ENCODE data around the gene BMP6.

BMP6 gene

DNA sequence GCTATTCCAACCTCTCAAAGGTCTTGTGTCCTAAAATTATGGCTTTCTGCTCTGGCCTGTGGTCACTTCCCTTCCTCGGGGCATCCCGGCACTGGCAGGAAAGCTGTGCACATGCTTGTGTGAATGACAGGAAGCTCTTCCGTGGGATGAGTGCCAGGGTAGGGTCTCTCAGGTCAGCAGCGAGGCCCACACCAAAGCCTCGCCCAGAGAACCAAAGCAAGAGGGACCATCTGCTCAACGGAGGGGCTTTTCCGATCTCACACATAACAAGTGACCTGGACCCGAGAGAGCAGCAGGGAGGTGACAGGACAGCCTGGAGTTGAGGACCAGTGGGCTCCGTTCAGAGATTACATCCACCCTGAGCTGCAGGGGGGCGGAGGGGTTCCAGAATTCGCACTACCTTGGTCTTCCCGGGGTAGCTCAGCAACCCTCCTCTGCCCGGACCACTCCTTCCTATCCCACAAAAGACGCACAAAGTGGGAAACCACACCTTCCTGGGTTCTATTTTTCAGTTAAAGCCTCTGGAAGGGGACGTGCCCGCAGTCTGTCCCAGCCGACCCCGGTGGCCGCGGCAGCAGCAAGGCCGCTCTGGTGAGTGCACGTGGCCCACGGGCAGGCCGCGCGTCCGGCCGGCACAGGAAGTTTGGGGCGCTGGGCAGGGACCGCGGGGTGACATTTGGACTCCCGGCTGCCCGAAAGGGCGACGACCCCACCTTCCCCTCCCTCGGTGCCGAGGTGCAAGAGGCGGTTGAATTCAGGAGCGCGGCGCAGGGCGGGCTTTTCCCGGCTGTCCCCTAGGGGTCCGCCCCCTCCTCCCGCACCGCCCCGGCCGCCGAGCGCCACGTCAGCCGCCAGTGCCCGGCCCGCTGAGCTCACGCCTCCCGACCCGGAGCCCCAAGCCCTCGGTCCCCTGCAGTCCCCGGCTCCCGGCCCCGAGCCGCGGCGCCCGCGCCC, 183.7 kb downstream of the BMP6 start:
- DNase-seq: no peak

GRCh38 chr6:7910298-7910653, 184.4 kb downstream of the BMP6 start:
- DNase-seq: no peak

DNA sequence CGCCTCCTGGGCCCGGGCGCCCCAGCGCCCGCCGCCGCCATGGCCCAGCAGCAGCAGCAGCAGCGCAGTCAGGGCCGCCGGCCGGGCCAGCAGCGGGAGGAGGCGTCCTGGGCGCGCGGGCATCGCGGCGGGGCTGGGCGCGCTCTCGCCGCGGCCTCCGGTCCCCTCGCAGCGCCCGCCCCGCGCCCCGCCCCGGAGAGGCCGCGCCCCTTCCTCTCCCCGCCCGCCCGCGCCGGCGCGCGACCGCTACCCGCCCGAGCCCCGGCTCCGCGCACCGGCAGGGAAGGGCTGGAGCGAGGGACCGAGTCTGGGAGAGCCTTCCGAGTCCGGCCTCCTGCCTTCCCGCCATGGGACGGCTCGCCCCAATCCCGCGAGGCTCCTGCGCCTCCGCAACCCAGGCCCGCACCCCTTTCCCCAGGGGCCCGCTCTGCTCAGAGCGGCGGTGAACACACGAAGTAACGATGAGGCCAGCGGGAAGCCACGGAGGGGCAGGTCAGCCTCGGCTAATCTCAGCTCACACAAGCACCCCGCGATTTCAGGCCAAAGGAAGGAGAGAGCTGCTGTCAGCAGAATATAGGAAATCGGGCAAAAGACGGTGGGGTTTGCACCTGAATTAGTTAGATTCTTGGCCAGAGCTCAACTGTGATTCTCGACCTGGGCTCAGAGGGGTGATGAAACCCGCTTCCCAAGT, 184.9 kb downstream of the BMP6 start, which contains the start of gene TXNDC5:
TSS of gene TXNDC5 (minus strand) at position 135 of the 691 bp plus-strand sequence. CDS start at position 123, 12 bp downstream.
- DNase-seq: peak; percentile 46

DNA sequence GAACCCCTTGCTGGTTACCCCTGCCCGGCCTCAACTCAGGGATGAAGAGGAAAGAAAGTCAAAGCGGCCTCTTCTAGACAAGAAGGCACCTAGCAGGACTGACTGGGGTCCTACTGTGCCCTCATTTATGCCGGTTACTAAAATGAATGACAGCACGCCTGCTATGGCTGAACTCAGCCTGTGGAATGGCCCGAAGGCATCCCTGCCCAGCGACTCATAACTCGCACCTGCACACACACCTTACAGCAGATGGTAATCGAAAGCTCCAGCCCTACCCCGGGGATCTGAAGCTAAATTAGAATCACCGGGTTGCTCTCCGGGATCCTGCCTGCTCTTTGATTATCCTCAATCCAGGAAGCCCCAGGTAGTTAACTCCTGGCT, 185.4 kb downstream of the BMP6 start:
- DNase-seq: no peak

DNA sequence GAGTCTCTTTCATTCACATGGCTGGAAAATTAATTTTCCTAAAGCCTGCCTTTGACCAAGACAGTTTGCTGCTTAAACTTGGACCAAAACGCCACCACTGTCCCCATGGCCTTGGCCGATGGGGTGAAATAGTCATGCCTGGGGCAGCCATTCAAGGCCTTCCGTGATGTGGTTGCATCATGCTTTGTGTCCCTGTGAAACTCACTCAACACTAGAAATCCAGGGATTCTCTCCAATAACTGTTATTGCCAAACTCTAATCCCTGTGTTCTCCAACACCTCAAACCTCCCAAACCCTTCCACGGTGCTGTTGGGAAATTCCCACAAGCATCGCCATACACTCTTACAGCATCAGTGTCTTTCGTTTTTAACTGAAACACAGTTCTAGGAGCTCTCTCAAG, 186.1 kb downstream of the BMP6 start:
- no peak for DNase-seq

DNA sequence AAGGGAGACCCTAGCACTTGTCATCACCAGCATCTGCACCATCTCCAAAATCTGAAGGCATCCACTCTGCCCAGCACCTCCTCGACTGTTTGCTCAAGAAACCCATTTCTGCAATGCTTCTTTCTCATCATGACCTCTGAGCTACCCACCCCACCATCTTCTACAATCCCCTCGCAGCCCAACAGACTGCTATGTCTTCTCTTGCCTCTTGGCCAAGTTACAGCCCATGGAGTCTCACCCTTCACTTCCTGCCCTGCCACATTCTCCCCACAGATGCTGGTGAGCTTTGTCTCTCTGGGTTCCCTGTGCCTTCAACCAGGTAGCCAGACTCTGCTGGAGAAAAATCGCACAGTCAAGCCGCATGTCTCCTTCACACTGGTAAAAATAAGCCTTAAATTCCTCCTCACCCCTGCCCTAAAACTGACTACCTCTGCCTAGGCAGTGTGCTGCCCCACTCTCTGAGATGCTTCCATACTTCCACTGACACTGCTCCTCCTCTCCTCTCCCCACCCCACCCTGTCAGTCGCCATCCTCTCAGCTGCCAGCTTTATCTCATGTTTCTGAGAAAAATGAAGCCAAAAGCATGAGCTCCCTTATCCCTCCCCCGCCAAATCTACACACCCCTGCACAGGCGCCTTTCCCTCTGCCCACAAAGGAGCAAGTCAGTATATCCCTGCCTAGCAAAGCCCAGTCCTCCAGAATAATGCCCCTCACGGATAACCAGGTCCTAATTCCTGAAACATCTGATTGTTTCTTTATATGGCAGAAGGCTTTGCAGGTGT, 187.0 kb downstream of the BMP6 start:
- no peak for DNase-seq

GRCh38 chr6:7914311-7914710, 188.4 kb downstream of the BMP6 start:
- no peak for DNase-seq

DNA sequence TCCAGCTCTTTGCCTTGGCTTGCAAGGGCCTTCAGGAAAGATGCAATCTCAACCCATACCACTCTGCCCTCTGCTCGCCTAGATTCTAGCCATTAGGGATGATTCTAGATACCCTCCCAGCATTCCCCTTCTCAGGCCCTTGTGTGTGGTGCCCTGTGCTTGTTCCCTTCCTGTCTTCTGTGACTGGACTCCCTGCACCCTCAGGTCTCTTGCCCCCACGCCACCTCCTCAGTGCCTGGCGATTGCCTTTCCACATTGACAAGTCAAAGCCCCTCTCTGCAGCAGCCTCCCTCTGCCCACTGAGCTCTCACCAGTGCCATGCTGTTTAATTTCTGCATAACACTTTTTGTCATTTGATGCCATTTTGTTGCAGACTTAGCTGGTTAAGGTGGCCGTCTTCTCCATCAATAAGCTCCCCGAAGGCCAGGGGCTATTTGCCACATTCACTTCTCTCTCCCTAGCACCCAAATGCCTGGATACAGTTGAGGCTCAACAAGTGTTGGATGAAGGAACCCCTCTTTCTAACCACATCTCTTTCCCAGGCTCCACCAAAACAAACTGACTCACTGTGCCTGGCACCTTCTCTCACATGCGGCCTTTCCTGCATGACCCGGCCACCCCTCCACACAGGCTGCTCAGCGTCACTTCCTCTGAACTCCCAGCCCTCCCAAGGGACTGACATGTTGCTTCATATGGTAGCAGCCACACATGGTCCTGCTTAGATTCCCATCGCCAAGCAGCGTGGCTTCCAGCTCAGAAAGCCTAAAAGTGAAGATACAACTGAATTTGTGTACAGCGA, 189.3 kb downstream of the BMP6 start:
- DNase-seq: no peak

DNA sequence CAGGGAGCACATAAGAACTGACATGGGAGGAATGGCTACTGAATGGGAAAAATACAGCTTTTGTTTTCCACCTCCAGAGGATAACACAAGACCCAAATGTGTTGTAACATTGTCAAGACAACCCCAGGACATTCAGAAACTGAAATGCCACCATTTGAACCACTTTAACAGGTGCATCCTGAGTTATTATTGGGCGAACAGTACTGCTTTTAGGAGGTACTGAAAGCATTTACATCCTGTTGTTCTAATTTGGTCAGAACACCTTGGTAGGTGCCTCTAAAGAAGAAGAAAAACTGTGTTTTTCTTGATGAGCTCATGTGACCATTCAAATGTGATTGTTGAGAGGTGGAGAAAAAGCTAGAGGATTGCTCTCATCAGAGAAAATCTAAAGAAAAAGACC, 191.1 kb downstream of the BMP6 start:
- DNase-seq: no peak

DNA sequence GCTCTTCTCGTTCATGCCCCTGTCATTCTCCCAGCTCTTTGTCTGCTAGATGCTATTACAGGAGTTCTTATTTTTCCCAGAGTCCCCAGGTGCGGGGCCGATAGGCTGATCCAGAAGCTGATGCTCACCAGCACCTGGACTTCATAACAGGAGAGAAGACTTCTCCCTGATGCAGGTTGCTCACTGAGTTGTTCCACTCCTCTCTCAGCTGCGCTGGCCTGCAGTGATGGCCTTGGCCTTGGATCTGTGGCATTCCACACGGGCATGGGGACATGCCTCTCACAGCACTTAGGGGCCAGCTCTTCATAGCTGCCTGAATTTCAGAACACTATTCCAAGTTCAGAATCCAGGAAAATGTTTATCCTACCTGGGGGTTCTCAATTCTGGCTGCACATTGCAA, 191.8 kb downstream of the BMP6 start:
- no peak for DNase-seq

DNA sequence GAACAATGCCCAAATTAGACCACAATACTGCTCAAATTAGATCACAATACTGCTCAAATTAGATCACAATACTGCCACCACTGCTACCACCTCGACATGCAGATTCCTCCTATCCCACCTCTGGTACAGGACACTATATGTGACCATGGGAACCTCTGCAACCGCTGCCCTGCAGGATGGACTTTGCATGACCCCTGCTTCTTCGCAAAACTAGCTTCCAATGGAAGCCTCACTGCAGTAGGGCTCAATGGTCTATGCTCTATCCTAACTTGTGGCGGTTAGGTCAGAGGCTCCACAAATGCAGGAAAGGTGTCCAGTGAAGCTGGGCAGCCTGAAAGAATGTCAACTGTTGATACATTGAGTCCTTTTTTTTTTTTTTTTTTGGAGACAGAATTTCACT, 192.5 kb downstream of the BMP6 start:
- no peak for DNase-seq

- DNase-seq: no peak
Measured at GRCh38 chr6:7919871-7920270, 194.0 kb downstream of the BMP6 start.

DNA sequence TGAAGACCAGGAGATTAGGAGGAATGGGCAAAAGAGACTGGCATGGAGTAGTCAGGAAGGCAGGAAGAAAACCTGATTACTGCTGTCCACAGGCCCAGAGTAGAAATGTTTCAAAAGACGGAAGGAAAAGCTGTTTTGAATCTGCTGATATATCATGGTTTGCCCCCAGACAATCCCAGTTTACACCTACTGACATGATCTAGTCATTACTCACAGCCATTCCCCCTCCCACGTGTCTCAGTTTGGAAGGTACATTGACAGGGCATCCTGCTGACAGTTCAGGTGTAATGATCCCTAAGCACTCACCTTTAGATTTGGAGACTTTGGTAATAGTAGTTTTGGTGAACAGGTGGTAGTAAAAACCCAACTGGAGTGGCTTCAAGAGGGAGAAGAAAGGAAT, 194.5 kb downstream of the BMP6 start:
- DNase-seq: no peak

GRCh38 chr6:7921046-7921445, 195.1 kb downstream of the BMP6 start:
- no peak for DNase-seq

DNA sequence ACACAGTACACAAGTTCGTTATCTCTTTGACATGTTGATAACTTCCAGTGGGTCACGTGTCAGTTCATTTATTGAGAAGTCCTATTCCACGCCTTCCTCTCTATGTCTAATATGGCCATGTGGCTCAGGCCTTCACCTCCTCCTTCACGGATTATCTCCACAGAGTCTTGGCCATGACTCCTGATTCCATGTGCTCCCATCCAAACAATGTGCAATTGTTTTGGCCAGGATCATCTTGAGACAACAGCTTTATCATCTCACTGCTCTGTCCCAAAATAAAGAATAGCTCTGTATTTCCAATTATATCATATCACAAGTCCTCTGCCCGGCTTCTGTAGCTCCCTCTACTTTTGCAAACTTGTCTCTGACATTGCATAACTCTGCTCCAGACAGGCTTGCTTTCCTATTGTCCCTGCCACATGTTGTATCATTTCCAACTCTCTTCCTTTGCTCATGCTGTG, 195.8 kb downstream of the BMP6 start:
- DNase-seq: no peak

- DNase-seq: no peak
Measured at GRCh38 chr6:7922596-7922995, 196.7 kb downstream of the BMP6 start.

DNA sequence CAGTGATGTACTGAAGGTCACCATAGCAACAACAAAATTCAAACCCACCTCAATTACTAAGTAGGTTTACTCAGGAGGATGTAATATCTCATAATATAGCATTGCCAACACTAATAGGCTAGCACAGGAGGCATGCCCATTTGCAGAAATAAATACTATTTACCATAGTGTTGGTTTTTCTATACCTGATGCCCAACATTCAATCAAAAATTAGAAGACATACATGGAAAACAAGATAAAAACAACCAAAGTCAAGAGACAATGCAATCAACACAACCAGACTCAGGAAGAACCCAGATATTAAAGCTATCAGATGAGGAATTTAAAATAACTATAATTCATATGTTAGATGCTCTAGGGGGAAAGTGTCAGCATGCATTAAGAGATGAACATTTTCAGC, 199.0 kb downstream of the BMP6 start:
- no peak for DNase-seq

All from T1000 (cell line).